H54 (cell line): Measurements from ENCODE around the gene MAP7D2.

ENCODE experiments used
- DNase-seq: peaks from one replicate; pipeline ENCODE4 v3.0.0; 2011; ENCODE audit warnings: low spot score, mixed read lengths; ENCODE audit not compliant: insufficient read length
- FAIRE-seq: peaks from 3 replicates; lab custom pipeline; 2011; peaks lifted over from hg19 to GRCh38; lab: Jason Lieb, UNC
- POLR2A ChIP-seq: IDR thresholded peaks from 2 replicates; pipeline ENCODE4 v1.6.1; 2011; ENCODE audit warnings: low read depth, mild to moderate bottlenecking, low read length

Gene MAP7D2

DNA sequence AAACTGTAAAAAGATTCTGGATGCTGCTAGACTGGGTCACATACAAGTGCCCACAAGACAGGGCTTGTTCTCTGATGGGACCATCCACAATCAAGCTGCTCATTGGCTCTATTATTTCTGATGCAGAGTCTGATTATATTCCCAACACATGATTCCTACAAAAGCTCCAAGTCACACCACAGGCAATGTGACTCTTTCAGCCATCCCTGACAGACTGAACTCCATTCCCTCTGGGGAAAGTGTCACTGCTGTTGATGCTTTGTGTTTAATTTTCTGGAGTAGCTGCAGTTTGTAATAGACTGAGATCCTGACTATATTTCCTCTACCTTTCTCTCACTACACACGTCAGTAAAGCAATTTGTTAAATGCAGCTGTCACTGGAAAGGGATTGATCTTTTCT is 70.5 kb downstream of the MAP7D2 start:
- no peak for TF ChIP-seq POLR2A
- DNase-seq (no peak), FAIRE-seq (no peak)

GRCh38 chrX:20042221-20042620 is 74.5 kb downstream of the MAP7D2 start:
- FAIRE-seq (no peak), DNase-seq (no peak)
- TF ChIP-seq POLR2A = no peak

- TF ChIP-seq POLR2A = no peak
These were observed 77.7 kb downstream of the MAP7D2 start for GRCh38 chrX:20038966-20039365.

DNA sequence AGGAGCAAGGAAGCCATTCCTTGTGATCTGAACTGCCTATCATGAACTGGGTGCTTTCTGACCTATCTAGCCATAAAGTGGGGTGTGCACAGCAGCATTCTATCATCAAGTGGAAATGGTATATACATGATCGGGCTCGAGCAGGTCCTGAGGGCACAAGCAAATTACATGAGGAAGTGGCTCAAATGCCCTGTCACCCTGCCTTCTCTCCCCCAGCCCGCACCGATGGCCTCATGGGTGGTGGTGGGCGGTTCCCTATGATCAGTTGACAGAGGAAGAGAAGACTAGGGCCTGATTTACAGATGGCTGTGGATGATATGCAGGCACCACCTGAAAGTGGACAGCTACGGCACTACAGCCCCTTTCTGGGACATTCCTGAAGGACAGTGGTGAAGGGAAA is 79.5 kb downstream of the MAP7D2 start:
- FAIRE-seq (no peak), DNase-seq (no peak)
- no peak for TF ChIP-seq POLR2A

More at GRCh38 chrX:20038966-20039365, 77.7 kb downstream of the MAP7D2 start:
- FAIRE-seq (no peak), DNase-seq (no peak)

- TF ChIP-seq POLR2A = no peak
- DNase-seq (no peak), FAIRE-seq (no peak)
These were observed 84.5 kb downstream of the MAP7D2 start for GRCh38 chrX:20032201-20032600.

DNA sequence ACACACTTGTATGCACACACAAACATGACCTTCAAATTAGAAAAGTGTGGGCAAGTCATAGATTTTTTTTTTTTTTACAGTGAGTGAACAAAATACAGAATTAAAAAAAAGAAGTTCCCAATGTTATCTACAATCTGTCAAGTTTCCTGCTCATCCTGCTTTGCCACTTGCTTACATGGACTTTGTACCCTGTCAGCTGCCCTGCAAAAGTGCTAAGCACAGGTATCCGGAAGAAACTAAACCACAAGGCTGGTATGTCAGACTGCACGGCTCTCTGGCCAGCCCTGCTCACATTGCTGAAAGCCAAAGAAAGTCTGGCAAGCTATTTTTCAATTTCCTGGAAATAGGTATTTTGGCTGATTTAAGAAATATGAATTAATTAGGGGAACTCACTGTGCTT is 87.0 kb downstream of the MAP7D2 start:
- DNase-seq (no peak), FAIRE-seq (no peak)
- no peak for TF ChIP-seq POLR2A

DNA sequence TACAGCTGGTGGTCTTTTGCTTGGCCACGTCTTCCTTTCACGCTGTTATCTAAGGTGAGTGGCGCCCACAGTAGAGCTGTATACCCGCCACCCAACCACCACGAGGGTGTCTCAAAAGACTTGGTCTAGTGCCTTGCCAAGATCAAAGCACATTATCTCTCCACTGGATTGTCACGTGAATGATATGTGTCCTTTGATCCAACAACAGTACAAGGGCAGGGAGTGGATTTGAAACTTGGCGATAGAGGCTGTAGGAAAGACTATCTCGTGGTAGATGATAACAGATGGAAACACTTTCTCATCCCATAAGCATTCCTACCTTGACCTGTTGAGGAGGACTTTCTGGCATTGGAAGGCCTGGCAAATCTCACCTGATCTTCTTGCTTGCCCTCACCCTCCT is 88.1 kb downstream of the MAP7D2 start:
- no peak for TF ChIP-seq POLR2A
- no peak for FAIRE-seq
- DNase-seq = no peak

GRCh38 chrX:20026278-20026677 is 90.4 kb downstream of the MAP7D2 start:
- TF ChIP-seq POLR2A = no peak
- FAIRE-seq (no peak), DNase-seq (no peak)

GRCh38 chrX:20019672-20020365 is 96.9 kb downstream of the MAP7D2 start:
- FAIRE-seq (no peak), DNase-seq (no peak)
- no peak for TF ChIP-seq POLR2A

DNA sequence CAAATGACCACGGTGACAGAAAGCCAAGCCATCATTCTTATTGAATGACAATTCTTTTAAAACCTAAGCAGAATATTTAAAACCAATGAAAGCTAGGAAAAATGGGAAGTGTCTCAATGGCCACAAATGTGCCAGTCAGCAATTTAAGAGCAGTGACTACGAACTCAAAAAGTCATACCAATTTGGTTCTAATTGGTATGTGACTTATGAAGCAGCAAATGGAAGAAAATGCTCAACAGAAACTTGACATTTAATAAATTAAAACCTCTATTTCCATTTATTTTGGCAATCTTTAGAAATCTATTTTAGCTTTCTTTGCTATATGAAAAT is 100.1 kb downstream of the MAP7D2 start:
- no peak for TF ChIP-seq POLR2A
- FAIRE-seq = no peak
- no peak for DNase-seq

DNA sequence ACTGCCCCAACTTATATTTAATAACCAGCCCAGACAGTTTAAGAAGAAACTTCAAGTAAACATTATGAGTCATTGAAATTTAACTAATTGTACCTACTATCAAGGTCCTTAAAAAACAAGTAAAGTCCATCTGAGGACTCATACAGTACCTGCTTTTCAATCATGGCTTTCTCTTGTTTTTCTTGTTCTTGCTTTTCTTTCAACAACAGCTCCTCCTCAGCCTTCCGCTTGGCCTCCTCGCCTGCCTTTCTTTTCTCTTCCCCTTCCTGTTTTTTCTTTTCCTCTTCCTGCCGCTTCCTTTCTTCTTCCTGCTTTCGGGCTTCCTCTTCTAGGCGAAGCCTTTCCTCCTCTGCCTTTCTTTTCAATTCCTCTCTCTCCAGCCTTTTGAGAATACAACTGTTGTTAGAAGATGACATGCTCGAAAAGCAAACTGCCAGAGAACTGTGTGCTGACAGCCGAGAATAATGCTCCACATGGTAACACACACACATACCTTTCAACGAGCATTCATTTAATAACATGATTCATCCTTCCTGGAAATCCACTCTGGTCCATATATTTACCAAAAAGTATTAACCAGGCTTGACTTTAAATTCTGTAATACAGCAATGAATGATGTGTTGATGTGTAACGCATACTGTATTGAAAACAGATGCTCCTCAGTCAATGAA is 100.6 kb downstream of the MAP7D2 start:
- TF ChIP-seq POLR2A = no peak
- DNase-seq (no peak), FAIRE-seq (no peak)

DNA sequence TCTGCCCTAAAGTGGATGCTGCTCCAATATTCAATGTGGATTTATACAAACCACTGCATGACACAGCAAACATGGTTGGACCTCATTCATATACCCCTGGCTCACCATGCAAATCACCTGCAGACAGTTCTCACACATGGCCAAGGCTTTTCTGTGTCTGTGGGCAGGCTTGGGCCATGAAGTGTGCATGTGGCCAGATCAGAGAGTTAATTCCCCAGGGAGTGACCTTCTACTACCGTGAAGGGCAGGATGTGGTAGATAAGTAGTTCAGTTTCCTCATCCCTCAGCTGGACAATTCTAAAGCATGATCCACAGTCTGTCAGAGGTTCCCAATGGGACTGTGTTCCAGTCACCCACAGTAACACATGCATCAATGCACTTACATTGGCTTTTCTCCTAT is 101.3 kb downstream of the MAP7D2 start:
- no peak for TF ChIP-seq POLR2A
- no peak for DNase-seq
- FAIRE-seq = no peak

- FAIRE-seq = no peak
- DNase-seq = no peak
- TF ChIP-seq POLR2A = no peak
These were observed 105.1 kb downstream of the MAP7D2 start for GRCh38 chrX:20011608-20012007.

DNA sequence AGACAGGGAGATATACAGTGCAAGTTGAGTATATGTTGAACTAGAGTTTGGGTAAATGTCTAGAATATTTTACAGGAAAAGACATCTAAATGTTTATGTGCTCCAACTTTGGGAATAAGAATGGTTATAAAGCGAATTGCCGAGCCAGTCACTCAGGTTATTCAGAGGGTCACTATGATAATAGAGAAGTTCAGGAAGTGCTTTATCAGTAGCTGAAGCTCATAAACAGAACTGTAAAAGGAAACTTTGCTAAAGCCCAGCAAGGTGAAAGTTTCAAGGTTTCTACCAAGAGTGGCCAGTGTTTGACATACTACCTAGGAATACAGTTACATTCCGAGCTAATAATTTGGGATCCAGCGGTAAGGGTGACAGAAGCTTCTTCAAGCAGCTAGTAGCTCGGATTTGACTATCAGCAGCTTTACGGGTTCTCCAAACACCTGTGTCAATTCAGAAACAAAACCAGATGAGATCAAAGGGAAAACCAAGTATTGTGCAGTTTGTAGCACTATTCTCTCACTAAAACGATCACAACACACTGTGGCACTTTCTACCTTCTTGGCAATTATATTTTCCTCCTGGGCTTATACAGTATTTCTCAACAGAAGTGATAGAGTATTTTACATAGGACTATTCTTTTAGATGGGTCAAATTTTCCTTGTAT is 108.6 kb downstream of the MAP7D2 start:
- no peak for TF ChIP-seq POLR2A
- DNase-seq (no peak), FAIRE-seq (no peak)
